Urothelium cell line (cell line): ENCODE data around the gene SLC6A1.

Experiments
- DNase-seq: peaks from one replicate; pipeline ENCODE4 v3.0.0; 2011; ENCODE audit warnings: low spot score, mixed read lengths
- FAIRE-seq: peaks from 2 replicates; lab custom pipeline; 2011; peaks lifted over from hg19 to GRCh38; lab: Jason Lieb, UNC

Gene SLC6A1

DNA sequence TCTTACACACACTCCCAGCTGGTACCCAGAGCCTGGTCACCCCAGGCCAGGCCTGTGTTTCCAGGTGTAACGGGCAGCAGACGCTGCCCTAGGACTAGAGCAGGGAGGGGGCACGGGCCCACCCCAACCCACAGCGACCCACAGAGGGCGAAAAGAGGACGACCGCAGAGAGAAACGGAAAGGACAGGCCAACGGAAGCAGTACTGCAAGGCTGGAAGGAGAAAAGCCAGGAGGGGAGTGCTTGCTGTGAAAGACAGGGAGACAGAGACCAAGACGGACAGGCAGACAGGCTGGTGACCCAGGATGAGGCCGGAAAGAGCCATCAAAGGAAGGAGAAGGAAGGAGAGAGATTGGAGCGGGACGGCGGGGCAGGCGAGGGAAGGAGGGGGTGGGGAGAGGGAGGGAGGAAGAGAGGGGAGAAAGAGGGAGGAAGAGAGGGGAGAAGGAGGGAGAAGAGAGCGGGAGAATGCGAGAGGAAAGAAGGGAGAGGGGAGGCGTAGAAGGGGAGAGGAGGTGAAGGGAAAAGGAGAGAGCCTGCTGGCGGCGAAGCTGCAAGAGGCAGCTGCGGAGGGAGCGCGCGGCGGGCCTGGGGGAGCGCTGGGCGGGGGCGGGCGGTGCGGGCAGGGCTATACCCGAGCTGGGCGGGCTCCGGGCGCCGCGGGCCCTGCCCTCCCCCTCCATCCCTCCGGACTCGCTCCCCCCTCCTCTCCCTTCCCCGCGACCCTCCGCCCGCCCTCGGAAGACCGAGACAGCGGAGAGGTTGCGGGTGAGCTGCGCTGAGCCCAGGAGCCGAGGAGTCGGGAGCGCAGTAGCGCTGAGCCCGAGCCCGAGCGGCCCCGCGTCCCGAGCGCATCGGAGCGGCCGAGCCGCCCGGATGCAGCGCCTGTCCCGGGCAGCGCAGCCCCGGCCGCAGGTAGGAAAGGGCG lies at the start of gene SLC6A1:
Gene SLC6A1 (plus strand): TSS at position 732 of the 926 bp plus-strand sequence. CDS start 24,464 bp downstream, outside the sequence.
- DNase-seq: peak; percentile 58
- no peak for FAIRE-seq

DNA sequence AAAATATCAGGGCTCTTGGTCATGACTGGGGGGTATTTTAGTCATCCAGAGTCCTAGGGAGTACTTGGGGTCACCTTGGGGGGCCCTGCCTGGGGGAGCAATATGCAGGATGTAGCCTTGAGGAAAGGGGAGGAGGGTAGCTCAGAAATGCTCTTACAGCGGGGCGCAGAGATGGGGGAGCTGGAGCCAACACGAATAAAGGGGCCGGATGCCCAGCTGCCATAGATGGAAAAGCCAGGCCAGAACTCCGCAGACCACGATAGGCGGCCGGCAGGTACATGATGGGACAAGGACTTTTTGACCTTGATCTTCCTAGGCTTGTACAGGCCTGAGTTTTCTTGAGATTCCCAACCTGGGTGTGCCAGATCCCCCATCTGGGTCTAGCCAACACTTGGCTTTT lies 47.7 kb upstream of the SLC6A1 start:
- DNase-seq (no peak), FAIRE-seq (no peak)

DNA sequence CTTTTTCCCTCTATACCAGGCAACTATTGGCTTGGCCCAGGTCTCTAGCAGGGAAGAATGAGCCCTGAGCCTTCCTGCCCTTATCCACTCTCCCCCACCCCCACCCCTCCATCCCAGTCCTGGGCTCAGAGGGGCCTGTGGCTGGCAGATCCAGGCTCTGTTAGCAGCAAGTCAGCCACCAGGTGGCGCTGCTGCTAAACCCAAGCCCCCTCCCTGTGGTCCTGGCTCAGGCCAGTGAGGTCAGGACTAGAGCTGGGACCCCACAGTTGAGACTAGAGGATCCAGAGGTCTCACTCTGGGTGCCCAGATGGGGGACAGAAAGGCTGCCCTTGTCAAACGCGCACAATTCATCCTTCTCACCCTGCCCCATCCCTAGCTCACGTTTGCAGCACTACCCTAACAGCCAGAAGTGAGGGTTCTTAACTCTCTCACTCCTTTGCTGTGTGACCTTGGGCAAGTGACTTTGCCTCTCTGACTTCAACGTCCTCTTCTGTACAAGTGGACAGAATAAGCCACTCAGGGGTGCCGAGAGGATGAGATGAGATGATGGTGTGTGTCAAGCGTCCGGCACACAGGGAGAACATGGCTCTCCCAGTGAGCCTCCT lies 46.8 kb upstream of the SLC6A1 start:
- peak; percentile 80 for DNase-seq
- FAIRE-seq: no peak

DNA sequence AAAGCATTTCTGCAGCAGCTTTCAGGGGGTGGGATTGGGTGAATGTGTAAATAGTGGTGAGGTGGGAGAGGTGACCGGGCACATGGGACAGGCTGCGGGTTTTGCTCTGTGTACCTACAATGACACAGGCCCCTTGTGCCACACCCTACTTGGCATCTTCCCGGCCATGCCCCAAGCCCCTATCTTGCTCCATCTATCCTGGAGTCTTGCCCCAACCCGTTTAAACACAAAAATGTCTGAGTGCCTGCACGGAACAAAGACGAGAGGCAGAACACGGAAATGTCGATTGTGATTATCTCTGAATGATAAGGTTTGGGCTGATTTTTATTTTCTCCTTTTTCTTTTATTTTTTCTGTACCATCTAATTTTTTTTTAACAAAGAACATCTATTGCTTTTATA lies 46.0 kb upstream of the SLC6A1 start:
- FAIRE-seq (no peak), DNase-seq (no peak)

DNA sequence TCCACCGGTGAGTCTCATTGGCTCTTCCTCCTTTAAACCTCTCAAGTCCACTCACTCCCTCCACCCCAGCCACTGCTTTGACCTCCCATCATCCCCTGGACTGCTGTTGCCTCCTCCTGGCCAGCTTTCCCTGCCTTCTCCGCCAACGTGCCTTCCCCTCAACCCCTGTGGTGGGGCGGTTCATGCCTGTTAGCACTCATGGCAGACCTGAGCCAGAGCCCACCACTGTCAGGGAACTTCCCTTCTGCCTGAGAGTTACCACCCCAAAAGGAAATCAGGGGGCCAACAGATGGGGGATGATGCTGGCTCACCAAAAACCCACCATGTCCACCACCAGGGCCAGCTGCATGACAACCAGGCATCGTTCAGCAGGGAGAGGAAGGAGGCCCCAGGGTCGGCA lies 44.2 kb upstream of the SLC6A1 start:
- no peak for FAIRE-seq

DNA sequence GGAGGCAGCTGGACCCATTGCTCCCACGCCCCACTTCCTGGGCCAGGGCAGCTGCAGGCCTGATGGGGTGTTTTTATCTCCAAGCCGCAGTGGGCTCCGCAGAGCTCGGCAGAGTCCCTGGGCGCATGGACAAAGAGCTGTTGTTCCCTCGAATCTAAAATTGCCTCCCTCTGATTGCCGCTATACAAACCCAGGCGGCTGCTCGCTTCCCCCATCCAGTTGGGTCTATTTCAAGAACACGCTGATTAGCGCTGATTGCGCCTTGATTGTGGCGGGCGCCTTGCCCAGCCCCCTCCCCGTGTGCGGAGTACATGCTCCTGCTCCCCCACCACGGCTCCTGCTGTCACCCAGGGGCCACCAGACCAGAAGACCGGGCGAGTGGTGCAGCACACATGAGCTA lies 43.4 kb upstream of the SLC6A1 start:
- FAIRE-seq: no peak
- no peak for DNase-seq

More for the DNA sequence above, 44.2 kb upstream of the SLC6A1 start:
- DNase-seq: no peak

DNA sequence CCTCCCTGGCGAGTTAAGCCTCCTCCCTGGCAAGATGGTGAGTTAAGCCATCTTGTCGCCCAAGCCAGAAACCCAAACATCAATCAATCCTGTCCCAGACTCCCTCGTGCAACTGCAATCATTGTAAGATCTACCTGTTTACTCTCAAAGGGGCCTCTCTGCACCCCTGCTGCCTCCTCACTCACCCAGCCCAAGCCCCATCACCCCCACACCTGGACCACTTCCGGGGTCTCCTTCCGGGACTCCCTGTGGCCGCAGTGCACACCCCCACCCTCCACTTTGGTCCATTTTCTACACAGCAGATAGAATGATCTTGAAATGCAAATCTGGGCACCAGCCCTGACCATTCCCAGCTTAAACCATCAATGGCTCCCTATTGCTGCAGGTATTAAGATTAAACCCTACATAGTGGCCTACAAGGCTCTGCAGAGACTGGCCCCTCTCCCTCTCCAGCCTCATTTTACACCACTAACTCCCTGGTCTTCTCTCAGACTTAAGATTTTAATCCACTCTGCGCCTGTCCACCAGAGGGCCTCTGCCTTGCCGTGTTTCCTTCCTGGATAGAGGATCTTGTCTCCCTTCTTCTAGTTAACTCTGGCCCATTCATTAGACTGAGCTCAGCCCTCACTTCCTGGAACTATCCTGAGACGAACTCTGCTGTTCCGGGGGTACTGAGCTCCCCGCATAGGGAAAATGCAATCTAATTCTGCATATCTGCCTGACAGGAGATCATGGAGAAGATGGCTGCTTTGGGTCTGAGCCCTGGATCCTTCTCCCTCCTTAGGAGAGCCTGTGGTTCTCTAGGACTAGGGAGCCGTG lies 41.9 kb upstream of the SLC6A1 start:
- FAIRE-seq (no peak), DNase-seq (peak; percentile 56)

DNA sequence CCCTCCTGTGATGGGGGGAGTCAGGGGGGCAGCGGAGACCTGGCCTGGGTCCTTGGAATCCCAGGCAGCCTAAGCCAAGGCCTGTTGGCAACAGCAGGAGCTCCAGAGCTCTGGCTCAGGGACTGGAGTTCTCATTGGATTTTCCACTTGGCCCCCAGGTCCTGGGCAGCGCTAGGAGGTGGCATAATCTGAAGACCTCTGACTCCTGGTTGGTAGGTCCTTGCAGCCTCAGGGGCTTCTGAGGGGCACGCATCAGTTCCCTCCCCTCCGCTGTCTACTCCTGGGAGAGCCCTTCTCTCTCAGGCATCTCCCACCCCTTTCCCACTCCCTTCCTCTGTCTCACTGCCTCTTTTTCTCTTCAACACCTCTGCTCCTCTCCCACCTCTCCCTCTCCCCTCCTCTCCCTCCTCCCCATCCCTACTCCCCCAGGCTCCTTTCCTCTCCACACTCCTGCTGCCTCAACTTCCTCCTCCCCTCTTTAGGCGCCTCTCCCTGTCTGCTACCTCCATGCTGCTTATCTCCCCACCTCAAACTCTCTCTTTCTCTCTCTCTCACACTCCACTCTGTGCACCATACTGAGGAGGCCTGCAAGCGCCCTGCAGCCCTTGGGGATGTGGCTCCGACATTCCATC lies 41.1 kb upstream of the SLC6A1 start:
- no peak for DNase-seq
- FAIRE-seq: no peak

DNA sequence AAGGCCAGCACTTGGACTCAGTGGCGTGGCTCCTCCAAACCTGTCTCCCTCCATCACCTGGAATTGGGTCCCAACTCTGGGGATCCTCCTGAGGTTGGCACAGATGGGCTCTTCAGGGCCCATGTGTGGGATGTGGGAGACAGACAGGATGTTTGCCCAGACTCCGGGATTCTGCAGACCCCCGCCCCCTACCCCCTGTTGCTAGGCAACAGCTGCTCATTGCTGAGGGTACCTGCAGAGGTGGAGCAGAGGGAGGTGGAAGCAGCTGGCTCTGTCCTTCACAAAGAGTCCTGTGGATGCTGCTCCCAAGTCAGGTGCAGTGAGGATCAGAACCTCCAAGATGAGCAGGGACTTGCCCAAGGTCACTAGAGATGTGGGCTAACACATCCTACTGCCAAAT lies 40.0 kb upstream of the SLC6A1 start:
- no peak for DNase-seq
- no peak for FAIRE-seq

DNA sequence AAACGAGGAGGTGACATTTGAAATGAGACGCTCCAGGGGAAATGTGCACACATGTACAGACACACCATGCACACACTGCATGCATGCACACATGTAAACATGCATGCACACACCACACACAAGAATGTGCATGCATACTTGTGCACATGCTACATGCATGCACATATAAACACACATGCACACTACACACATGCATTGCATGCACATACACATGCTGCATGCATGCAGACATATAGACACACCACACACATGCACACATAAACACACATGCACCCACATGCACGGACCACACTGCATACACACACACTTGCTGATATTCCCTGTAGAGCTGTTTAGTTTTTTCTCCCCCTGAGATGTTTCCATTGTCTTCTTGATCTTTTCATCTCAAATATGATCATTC lies 37.8 kb upstream of the SLC6A1 start:
- FAIRE-seq (peak; percentile 98), DNase-seq (no peak)

DNA sequence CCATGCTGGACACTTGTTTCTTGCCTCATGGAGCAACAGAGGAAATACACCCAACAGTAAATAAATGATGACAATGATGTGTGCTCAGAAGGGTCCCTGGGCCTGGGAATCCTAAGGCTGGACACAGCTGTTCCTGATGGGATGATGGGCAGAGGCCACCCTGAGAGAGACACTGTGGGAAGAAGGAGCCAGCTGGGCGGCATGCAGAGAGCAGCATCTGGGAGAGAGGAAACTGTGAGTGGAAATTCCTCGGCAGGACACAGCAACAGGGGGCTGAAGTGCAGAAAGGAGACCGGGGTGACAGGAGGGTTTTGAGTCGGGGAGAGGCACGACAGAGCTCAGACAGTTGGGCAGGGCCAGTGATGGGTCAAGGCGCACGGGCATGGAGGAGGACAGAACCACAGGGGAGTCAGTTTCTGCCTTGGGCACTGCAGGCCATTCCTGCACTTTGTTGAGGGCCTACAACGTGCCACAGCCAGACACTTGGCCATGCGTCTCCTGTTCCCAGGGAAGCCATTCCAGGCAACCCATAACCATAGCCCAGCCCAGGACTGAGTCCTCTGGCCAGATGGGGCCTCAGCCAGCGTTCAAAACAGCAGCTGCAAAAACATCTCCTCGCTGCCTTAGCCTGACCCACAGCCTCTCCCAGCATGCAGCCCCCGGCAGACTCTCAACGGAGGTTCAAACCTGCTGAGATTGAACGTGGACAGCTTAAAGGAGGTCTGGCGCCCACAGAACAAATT lies 36.7 kb upstream of the SLC6A1 start:
- FAIRE-seq (no peak), DNase-seq (no peak)

DNA sequence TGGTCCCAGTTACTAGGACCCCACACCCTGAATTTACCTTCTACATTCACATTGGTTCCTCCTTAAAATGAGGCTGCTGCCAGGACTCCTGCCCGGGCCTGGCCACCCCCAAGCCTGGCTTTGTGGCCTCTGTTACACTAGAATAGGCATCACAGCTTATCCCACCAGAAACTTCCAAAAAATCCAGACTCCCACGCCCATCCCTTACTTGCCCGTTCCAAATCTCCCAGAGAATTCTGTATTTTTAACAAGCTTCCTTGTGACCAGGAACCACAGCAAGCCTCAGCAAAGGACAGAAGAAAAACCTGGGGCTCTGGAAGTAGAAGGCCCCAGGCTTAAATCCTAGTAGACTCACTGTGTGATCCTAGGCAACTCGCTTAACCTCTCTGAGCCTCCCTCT lies 36.0 kb upstream of the SLC6A1 start:
- FAIRE-seq: no peak

DNA sequence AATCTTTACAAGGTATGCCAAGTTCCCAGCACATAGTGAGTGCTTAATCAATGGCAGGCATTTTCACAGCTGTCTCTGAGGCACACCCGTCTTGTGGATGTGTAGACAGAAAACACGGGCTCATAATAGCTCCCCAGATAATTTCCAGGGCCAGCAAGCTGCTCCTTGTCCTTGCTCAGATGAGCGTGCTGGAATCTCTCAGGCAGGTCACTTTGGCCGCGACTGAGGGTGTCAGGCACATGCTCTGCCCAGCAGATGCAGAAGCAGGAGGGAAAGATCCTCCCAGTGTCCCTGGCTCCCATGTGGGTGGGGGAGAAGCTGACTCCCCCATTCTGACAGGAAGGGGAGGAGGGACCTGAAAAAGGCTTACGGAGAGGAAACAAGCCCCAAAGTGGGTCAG lies 35.6 kb upstream of the SLC6A1 start:
- no peak for FAIRE-seq
- DNase-seq: no peak

More for the DNA sequence above, 36.0 kb upstream of the SLC6A1 start:
- no peak for DNase-seq

DNA sequence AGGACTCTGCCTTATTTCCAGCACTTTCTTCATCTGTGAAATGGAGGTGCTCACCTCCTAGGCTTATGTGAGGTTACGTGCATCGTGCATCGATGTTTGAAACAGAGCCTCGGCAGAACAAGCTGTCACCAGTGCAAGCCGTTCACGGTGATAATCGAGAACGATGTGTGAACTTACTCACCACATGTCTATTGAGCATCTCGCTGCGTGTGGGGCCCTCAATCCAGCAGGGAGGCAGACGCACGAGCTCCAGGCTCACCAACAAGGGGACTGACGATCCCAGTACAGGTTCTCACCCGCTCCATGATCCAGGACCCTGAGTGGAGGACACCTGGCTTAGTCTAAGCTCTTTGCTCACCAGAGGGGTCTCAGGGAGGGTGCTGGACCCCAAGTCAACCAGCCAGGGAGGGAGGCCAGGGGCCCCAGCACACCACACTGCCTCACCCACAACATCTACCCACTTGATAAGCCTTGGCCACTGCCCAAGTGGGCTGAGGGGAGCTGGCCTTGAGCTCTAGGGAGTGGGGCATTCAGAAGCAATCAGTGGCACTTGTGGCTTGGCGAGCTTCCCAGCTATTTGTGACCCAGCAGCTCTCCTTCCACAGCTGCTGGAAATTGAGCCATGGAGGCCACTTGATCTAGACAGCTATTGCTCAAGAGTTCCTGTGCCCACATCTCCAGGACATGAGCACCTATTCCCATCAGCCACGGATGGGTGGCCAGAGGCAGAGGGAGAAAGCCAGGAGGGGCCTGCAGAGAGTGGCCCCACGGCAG lies 34.4 kb upstream of the SLC6A1 start:
- FAIRE-seq (peak; percentile 5), DNase-seq (peak; percentile 69)

DNA sequence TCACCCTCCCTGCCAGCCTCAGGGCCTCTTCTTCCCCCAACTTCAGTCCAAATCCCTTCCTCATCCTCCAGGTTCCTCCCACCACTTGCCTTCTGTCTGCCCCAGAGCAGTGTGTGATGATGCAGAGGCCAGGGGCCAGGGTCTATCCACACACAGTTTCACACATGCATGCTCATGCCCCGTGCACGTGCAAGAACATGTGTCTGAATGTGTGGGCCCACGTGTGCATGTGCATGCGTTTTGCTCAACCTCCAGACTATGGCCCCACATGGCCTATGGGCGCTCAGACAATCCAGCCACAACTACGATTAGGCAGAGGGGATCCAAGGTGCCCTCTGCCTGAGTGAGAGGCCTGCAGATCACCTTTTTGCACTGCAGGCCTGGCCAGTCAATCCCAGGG lies 32.3 kb upstream of the SLC6A1 start:
- FAIRE-seq: no peak
- no peak for DNase-seq

DNA sequence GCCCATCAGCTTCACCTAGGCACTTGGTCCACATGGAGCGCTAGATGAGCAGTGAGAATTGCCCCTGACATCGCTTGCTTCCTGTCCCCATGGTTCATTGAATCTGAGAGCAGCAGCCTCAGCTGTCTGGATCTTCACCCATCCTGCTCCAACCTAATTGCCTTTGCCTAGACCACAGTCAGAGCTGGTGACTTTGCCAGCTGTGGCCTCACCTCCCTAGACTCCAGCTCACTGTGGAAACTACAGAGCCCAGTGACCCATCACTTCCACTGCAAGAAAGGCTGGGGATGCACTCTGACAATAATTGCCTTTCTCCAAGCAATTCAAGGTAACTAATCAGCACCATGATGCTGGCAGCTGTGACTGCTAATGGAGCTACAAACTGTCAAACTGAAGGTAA lies 30.6 kb upstream of the SLC6A1 start:
- DNase-seq: no peak

DNA sequence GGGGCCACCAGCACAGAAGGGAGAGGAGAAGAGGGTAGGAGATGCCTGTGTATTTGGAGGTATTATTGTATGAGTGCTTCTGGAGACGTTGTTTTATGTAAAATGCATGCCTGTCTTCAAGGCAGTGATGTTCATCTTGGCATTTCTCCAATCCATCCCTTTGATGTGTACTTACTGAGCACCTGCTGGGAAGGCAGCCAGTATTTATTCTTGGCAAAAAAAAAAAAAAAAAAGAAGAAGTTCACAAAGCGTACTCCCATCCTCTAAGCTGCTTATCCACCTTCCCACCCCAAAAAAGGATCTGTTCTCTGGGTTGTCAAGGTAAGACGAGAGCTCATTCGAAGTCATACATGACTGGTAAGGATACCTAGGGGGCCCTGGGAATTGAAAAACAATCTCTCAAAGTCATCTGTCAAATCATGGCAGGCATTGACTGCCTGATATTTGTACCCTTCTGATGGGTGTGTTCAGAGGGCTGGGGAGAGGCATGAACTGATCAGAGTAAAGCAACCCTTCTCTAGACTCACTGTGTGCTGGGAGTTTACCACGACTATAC lies 30.0 kb upstream of the SLC6A1 start:
- FAIRE-seq (no peak), DNase-seq (peak; percentile 55)

More for the DNA sequence above, 30.6 kb upstream of the SLC6A1 start:
- FAIRE-seq: no peak

DNA sequence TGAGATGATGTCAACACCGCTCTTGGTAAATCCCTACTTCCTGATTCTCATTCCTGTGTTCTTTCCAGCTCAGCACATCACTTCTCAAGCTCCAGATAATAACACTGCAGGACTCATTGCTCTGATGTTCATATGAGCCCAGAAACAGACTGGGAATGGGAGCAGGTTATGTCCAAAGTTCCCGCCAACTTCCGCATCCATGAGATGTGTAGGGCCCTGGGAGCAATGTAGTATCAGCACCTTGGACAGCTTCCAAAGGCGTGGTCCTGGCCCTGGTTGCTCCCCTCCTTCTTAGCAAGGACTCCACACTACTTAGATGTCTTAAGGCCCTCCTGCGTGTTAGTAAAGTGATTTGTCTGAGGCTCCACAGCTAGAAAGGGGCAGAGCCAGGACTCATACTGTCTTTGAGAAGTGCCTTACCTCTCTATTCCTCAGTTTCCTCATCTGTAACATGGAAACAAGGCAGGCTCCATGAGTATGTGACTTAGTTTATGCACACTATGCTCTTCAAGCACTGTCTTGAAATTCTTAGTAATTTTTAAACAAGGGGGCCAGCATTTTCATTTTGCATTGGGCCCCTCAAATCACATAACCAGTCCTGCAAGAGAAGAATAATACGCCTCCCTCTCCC lies 27.9 kb upstream of the SLC6A1 start:
- DNase-seq (peak; percentile 52), FAIRE-seq (no peak)

DNA sequence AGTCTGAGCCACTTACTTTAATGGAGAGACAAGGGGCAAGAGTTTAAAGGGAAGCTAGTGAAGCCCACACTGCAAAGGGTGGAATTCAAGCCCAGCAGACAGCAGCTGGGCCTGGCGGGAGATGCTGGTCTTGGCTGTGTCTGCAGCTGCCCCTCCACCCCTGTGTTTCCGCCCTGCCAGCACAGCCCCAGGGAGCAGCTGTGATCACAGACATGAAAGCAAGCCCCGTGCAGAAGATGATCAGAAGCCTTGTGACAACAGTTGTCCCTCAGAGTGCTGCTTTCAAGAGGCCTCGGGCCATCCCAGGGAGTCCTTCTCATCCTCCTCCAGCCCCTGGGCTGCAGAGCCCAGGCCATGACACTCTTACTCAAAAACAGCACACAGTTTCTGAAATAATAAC lies 24.1 kb upstream of the SLC6A1 start:
- FAIRE-seq (no peak), DNase-seq (no peak)
